Thymus (tissue), 11 donors: Measurements from ENCODE around the gene NECTIN1. TPM values are rescaled to one million over a fixed set of nuclear protein-coding genes. Genes with fewer than 3 reads are reported as not detected.

ENCODE experiments used
- DNase-seq, 9 donors: peaks; one replicate each; pipeline ENCODE4 v3.0.0-alpha.2; 2013; ENCODE audit warnings: low spot score in 9 of 9, low read depth in 6 of 9, missing footprints in 1 of 9
- H3K27ac ChIP-seq, 2 donors: one replicate each; pipeline ENCODE4 v1.5.1; 2013; ENCODE audit warnings: control low read depth in 1 of 2, low read depth in 1 of 2, low read length in 1 of 2, mild to moderate bottlenecking in 1 of 2, moderate library complexity in 1 of 2
- H3K27me3 ChIP-seq, 2 donors: one replicate each; pipeline ENCODE4 v1.5.1; 2013; ENCODE audit warnings: low read length in 1 of 2; ENCODE audit not compliant: control insufficient read depth in 2 of 2, insufficient read depth in 1 of 2
- H3K36me3 ChIP-seq, 2 donors: one replicate each; pipeline ENCODE4 v1.5.1; 2013; ENCODE audit warnings: low read length in 1 of 2, mild to moderate bottlenecking in 1 of 2, moderate library complexity in 1 of 2; ENCODE audit not compliant: control insufficient read depth in 2 of 2, insufficient read depth in 2 of 2
- H3K4me1 ChIP-seq, 2 donors: one replicate each; pipeline ENCODE4 v1.5.1; 2013; ENCODE audit warnings: low read length in 2 of 2; ENCODE audit not compliant: control insufficient read depth in 2 of 2, insufficient read depth in 2 of 2
- H3K4me3 ChIP-seq, 2 donors: one replicate each; pipeline ENCODE4 v1.5.1; 2013; ENCODE audit warnings: low read length in 2 of 2, control low read depth in 1 of 2, mild to moderate bottlenecking in 1 of 2
- H3K9me3 ChIP-seq, 2 donors: one replicate each; pipeline ENCODE4 v1.5.1; 2013; ENCODE audit warnings: low read length in 1 of 2, mild to moderate bottlenecking in 1 of 2; ENCODE audit not compliant: control insufficient read depth in 2 of 2, insufficient read depth in 1 of 2
- WGBS: extraction: QIAGEN DNeasy Blood & Tissue Kit; methylation state at CpG from one replicate; pipeline ENCODE4 v1.1.7; 2013; 5-methylcytosine and 5-hydroxymethylcytosine counted together
- polyA plus RNA-seq: library from polyadenylated mRNA; stranded (reverse); fragments of 200-250 nt; gene quantifications from one replicate; pipeline ENCODE4 v1.2.3, GENCODE V29; 2013
- total RNA-seq: library from RNA; stranded (reverse); fragments of 120-200 nt; gene quantifications from one replicate; pipeline ENCODE4 v1.2.4, GENCODE V29; 2013
- donor health status: healthy.

Gene NECTIN1
- total and polyA plus RNA-seq, 2 donors, result 6.5 to 11.7 TPM

- Histone ChIP-seq H3K27me3 (peaks cover 0 to 5% of the 10 kb centered on the region in 2 donors), H3K9me3 (no peaks in the 10 kb centered on the region), H3K4me1 (peaks cover 0 to 3% of the 10 kb centered on the region in 2 donors), H3K36me3 (no peaks in the 10 kb centered on the region), H3K27ac (no peak overlapping the region), H3K4me3 (no peak overlapping the region)
- DNase-seq, result no peak
- 92% methylated on average over 6 of the region's 6 CpGs for WGBS
Measured at GRCh38 chr11:119627286-119627685, 101.7 kb downstream of the NECTIN1 start.

GRCh38 chr11:119626871-119627270 is 102.1 kb downstream of the NECTIN1 start:
- no peak for DNase-seq
- no peak overlapping the region for H3K4me3 ChIP-seq
- H3K4me1 ChIP-seq, result peaks cover 0 to 3% of the 10 kb centered on the region in 2 donors
- WGBS, result 79% methylated on average over 7 of the region's 7 CpGs
- H3K36me3 ChIP-seq, result no peaks in the 10 kb centered on the region
- H3K27ac ChIP-seq, result no peak overlapping the region
- no peaks in the 10 kb centered on the region for H3K9me3 ChIP-seq
- H3K27me3 ChIP-seq, result peaks cover 0 to 5% of the 10 kb centered on the region in 2 donors

- no peak overlapping the region for H3K4me3 ChIP-seq
- H3K27me3 ChIP-seq, result peaks cover 0 to 5% of the 10 kb centered on the region in 2 donors
- WGBS, result 60% methylated on average over 7 of the region's 7 CpGs
- no peak overlapping the region for H3K27ac ChIP-seq
- H3K9me3 ChIP-seq, result no peaks in the 10 kb centered on the region
- no peaks in the 10 kb centered on the region for H3K36me3 ChIP-seq
- peaks cover 0 to 3% of the 10 kb centered on the region in 2 donors for H3K4me1 ChIP-seq
- DNase-seq, result no peak
Measured at GRCh38 chr11:119626197-119626841, 102.7 kb downstream of the NECTIN1 start.

- DNase-seq, result no peak
- 88% methylated on average over 19 of the region's 19 CpGs for WGBS
- Histone ChIP-seq H3K9me3 (no peaks in the 10 kb centered on the region), H3K27me3 (peaks cover 0 to 5% of the 10 kb centered on the region in 2 donors), H3K36me3 (no peaks in the 10 kb centered on the region), H3K4me3 (no peak overlapping the region), H3K27ac (no peak overlapping the region), H3K4me1 (peaks cover 0 to 3% of the 10 kb centered on the region in 2 donors)
Measured at GRCh38 chr11:119625206-119625978, 103.6 kb downstream of the NECTIN1 start.

GRCh38 chr11:119624629-119625028 is 104.4 kb downstream of the NECTIN1 start:
- no peaks in the 10 kb centered on the region for H3K36me3 ChIP-seq
- WGBS, result 93% methylated on average over 6 of the region's 6 CpGs
- H3K9me3 ChIP-seq, result no peaks in the 10 kb centered on the region
- peaks cover 0 to 5% of the 10 kb centered on the region in 2 donors for H3K27me3 ChIP-seq
- no peak overlapping the region for H3K4me3 ChIP-seq
- no peak for DNase-seq
- H3K4me1 ChIP-seq, result peaks cover 0 to 3% of the 10 kb centered on the region in 2 donors
- no peak overlapping the region for H3K27ac ChIP-seq

GRCh38 chr11:119624102-119624615 is 104.8 kb downstream of the NECTIN1 start:
- DNase-seq, result no peak
- Histone ChIP-seq H3K27ac (no peak overlapping the region), H3K27me3 (peaks cover 0 to 5% of the 10 kb centered on the region in 2 donors), H3K4me3 (no peak overlapping the region), H3K9me3 (no peaks in the 10 kb centered on the region), H3K36me3 (no peaks in the 10 kb centered on the region), H3K4me1 (peaks cover 0 to 3% of the 10 kb centered on the region in 2 donors)
- WGBS, result 27% methylated on average over 9 of the region's 9 CpGs

- 81% methylated on average over 5 of the region's 5 CpGs for WGBS
Measured at GRCh38 chr11:119623682-119624081, 105.3 kb downstream of the NECTIN1 start.

GRCh38 chr11:119622454-119623143 is 106.4 kb downstream of the NECTIN1 start:
- no peak for DNase-seq
- Histone ChIP-seq H3K27ac (no peak overlapping the region), H3K4me1 (peaks cover 0 to 3% of the 10 kb centered on the region in 2 donors), H3K27me3 (peaks cover 0 to 5% of the 10 kb centered on the region in 2 donors), H3K36me3 (no peaks in the 10 kb centered on the region), H3K4me3 (no peak overlapping the region), H3K9me3 (no peaks in the 10 kb centered on the region)
- WGBS, result 96% methylated on average over 17 of the region's 17 CpGs

More at GRCh38 chr11:119623682-119624081, 105.3 kb downstream of the NECTIN1 start:
- H3K4me3 ChIP-seq, result no peak overlapping the region
- peaks cover 0 to 5% of the 10 kb centered on the region in 2 donors for H3K27me3 ChIP-seq
- H3K9me3 ChIP-seq, result no peaks in the 10 kb centered on the region
- H3K27ac ChIP-seq, result no peak overlapping the region
- H3K4me1 ChIP-seq, result peaks cover 0 to 3% of the 10 kb centered on the region in 2 donors
- no peaks in the 10 kb centered on the region for H3K36me3 ChIP-seq
- DNase-seq, result no peak
